Endodermal cell (in vitro differentiated cells): ENCODE measurements around the gene ARNT2. TPM values are rescaled to one million over a fixed set of nuclear protein-coding genes. Genes with fewer than 3 reads are reported as not detected.

Source experiments
- DNase-seq: peaks from one replicate; pipeline ENCODE4 v3.0.0-alpha.2; 2017
- H3K27ac ChIP-seq: 2 replicates; pipeline ENCODE4 v1.5.1; 2013; ENCODE audit warnings: mild to moderate bottlenecking, low read depth, low read length, moderate library complexity
- H3K27me3 ChIP-seq: 2 replicates; pipeline ENCODE4 v1.6.1; 2013; ENCODE audit warnings: mild to moderate bottlenecking, low read length, moderate library complexity; ENCODE audit not compliant: insufficient read depth, control insufficient read depth, poor library complexity, severe bottlenecking
- H3K36me3 ChIP-seq: 2 replicates; pipeline ENCODE4 v1.7.0; 2013; ENCODE audit warnings: mild to moderate bottlenecking, low read length, moderate library complexity; ENCODE audit not compliant: control insufficient read depth, insufficient read depth
- H3K4me1 ChIP-seq: one replicate; pipeline ENCODE4 v1.7.0; 2013; ENCODE audit warnings: low read length; ENCODE audit not compliant: control insufficient read depth, insufficient read depth
- H3K4me3 ChIP-seq: 2 replicates; pipeline ENCODE4 v1.5.1; 2013; ENCODE audit warnings: mild to moderate bottlenecking, low read length, moderate library complexity
- H3K9ac ChIP-seq: 2 replicates; pipeline ENCODE4 v1.6.1; 2013; ENCODE audit warnings: mild to moderate bottlenecking, low read length, moderate library complexity; ENCODE audit not compliant: poor library complexity, severe bottlenecking; ENCODE audit errors: extremely low read depth
- H3K9me3 ChIP-seq: 2 replicates; pipeline ENCODE4 v1.6.1; 2013; ENCODE audit warnings: mild to moderate bottlenecking, low read length, moderate library complexity; ENCODE audit not compliant: control insufficient read depth
- H3K27ac Mint-ChIP-seq: 2 replicates; pipeline ENCODE4 v1.8.0; 2020; ENCODE audit warnings: mixed read lengths
- H3K27me3 Mint-ChIP-seq: 2 replicates; pipeline ENCODE4 v1.8.0; 2021; ENCODE audit warnings: mild to moderate bottlenecking, mixed read lengths; ENCODE audit not compliant: insufficient read depth
- H3K36me3 Mint-ChIP-seq: 2 replicates; pipeline ENCODE4 v1.8.0; 2020; ENCODE audit warnings: low read depth, mixed read lengths
- H3K4me1 Mint-ChIP-seq: 2 replicates; pipeline ENCODE4 v1.8.0; 2020; ENCODE audit warnings: mixed read lengths
- H3K4me3 Mint-ChIP-seq: 2 replicates; pipeline ENCODE4 v1.8.0; 2020; ENCODE audit warnings: mild to moderate bottlenecking, moderate library complexity, mixed read lengths
- H3K9me3 Mint-ChIP-seq: 2 replicates; pipeline ENCODE4 v1.8.0; 2020; ENCODE audit warnings: mild to moderate bottlenecking, mixed read lengths
- CTCF ChIP-seq: fragments of 200-600 bp; sonication (generic); conservative IDR thresholded peaks from 2 replicates; pipeline ENCODE4 v1.5.0; 2021; ENCODE audit warnings: antibody characterized with exemption, mild to moderate bottlenecking
- WGBS, 2 experiments: methylation state at CpG; one replicate each; pipeline versions ENCODE4 v1.1.5 to v1.1.7; 2013; ENCODE audit warnings: missing lambda C conversion rate in 2 of 2, mixed read lengths in 1 of 2; ENCODE audit not compliant: insufficient coverage in 1 of 2, insufficient read length in 1 of 2; 5-methylcytosine and 5-hydroxymethylcytosine counted together
- total RNA-seq, 2 donors: library from RNA; stranded (reverse); fragmentation: NEBNext Ultra II Directional in 1 of 2; extraction: Animal tissue kit (Norgen Biotek cat#: 25700) in 1 of 2; gene quantifications; 2 replicates in 1 of 2; 3 replicates in 1 of 2; pipeline ENCODE4 v1.2.1, GENCODE V29; 2021

ARNT2 gene
- total RNA-seq, 2 donors from 2014 or later, result 8.0 to 15.9 TPM

GRCh38 chr15:80570553-80570952, 166.4 kb downstream of the ARNT2 start:
- Histone ChIP-seq H3K27ac (no peak overlapping the region), H3K9ac (no peak overlapping the region), H3K4me3 (no peak overlapping the region), H3K4me1 (peaks cover 4% of the 10 kb centered on the region), H3K36me3 (no peaks in the 10 kb centered on the region), H3K27me3 (no peaks in the 10 kb centered on the region), H3K9me3 (no peaks in the 10 kb centered on the region)
- H3K27me3 Mint-ChIP-seq, result no peaks in the 10 kb centered on the region
- peak; percentile 22 for DNase-seq
- peaks cover 6% of the 10 kb centered on the region for H3K36me3 Mint-ChIP-seq
- WGBS, 2 experiments, result 87 to 97% methylated on average over 5 to 6 of the region's 6 CpGs
- peaks cover 16% of the 10 kb centered on the region for H3K4me1 Mint-ChIP-seq
- H3K4me3 Mint-ChIP-seq, result no peak overlapping the region
- no peak for TF ChIP-seq CTCF
- no peak overlapping the region for H3K27ac Mint-ChIP-seq
- H3K9me3 Mint-ChIP-seq, result no peaks in the 10 kb centered on the region

- Histone ChIP-seq H3K27me3 (no peaks in the 10 kb centered on the region), H3K27ac (no peak overlapping the region), H3K9me3 (no peaks in the 10 kb centered on the region), H3K36me3 (no peaks in the 10 kb centered on the region), H3K4me1 (peaks cover 4% of the 10 kb centered on the region), H3K9ac (no peak overlapping the region), H3K4me3 (no peak overlapping the region)
- peak; percentile 23 for DNase-seq
- no peak overlapping the region for H3K27ac Mint-ChIP-seq
- WGBS, 2 experiments, result 92 to 94% methylated on average over 3 of the region's 3 CpGs
- no peak for TF ChIP-seq CTCF
- H3K9me3 Mint-ChIP-seq, result no peaks in the 10 kb centered on the region
- H3K4me3 Mint-ChIP-seq, result no peak overlapping the region
- no peaks in the 10 kb centered on the region for H3K27me3 Mint-ChIP-seq
- peaks cover 16% of the 10 kb centered on the region for H3K4me1 Mint-ChIP-seq
- peaks cover 6% of the 10 kb centered on the region for H3K36me3 Mint-ChIP-seq
These were observed 168.2 kb downstream of the ARNT2 start for GRCh38 chr15:80572337-80572736.

- H3K27me3 ChIP-seq, result no peaks in the 10 kb centered on the region
- no peak for DNase-seq
- Mint-ChIP-seq H3K9me3 (no peaks in the 10 kb centered on the region), H3K27me3 (no peaks in the 10 kb centered on the region), H3K27ac (no peak overlapping the region), H3K36me3 (peaks cover 6% of the 10 kb centered on the region), H3K4me1 (peaks cover 6% of the 10 kb centered on the region), H3K4me3 (no peak overlapping the region)
- no peak overlapping the region for H3K27ac ChIP-seq
- no peak for TF ChIP-seq CTCF
- H3K4me3 ChIP-seq, result no peak overlapping the region
- no peak overlapping the region for H3K9ac ChIP-seq
- no peaks in the 10 kb centered on the region for H3K9me3 ChIP-seq
- peaks cover 4% of the 10 kb centered on the region for H3K4me1 ChIP-seq
- no peaks in the 10 kb centered on the region for H3K36me3 ChIP-seq
- 96% methylated on average over 3 to 4 of the region's 4 CpGs for WGBS, 2 experiments
These were observed 169.4 kb downstream of the ARNT2 start for GRCh38 chr15:80573606-80574005.
